Measurements from ENCODE around the gene MUC5AC.

Gene MUC5AC

DNA sequence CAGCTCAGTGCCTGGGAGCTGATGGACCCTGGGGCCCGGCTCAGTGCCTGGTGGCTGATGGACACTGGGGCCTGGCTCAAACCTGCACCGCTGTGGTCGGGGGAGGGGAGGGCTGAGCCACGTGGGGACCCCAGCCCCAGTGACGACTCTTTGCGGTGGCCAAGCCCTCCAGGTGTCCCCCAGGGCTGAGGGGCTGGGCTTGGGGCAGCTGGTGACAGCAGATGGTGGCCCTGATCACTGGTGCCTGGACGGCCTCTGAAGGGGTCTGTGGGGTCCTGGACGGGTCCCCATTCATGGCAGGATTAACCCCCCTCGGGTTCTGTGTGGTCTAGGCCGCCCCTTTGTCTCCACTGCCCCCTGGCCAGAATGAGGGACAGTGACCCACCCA lies 61.7 kb downstream of the MUC5AC start:
- no peak overlapping the region for H3K4me3 ChIP-seq (replicated peaks in 1 of 2; ENCODE audit: low read depth in 2 of 2, low read length in 2 of 2)
- no peak for DNase-seq (ENCODE audit: low read depth in 2 of 2)
- no peak for TF ChIP-seq CTCF (IDR thresholded peaks at IDR 0.05; ENCODE audit: low read depth, low read length)

- H3K4me3 ChIP-seq (replicated peaks in 1 of 2; ENCODE audit: low read depth in 2 of 2, low read length in 2 of 2) = no peak overlapping the region
- no peak for TF ChIP-seq CTCF (IDR thresholded peaks at IDR 0.05; ENCODE audit: low read depth, low read length)
- DNase-seq (ENCODE audit: low read depth in 2 of 2) = peak in 1 of 2 donors; percentile 53
These were observed 62.4 kb downstream of the MUC5AC start for GRCh38 chr11:1219834-1220815.

GRCh38 chr11:1220941-1221721 lies 63.4 kb downstream of the MUC5AC start:
- TF ChIP-seq CTCF (IDR thresholded peaks at IDR 0.05; ENCODE audit: low read depth, low read length) = no peak
- no peak for DNase-seq (ENCODE audit: low read depth in 2 of 2)
- no peak overlapping the region for H3K4me3 ChIP-seq (replicated peaks in 1 of 2; ENCODE audit: low read depth in 2 of 2, low read length in 2 of 2)

- no peak for DNase-seq (ENCODE audit: low read depth in 2 of 2)
- no peak for TF ChIP-seq CTCF (IDR thresholded peaks at IDR 0.05; ENCODE audit: low read depth, low read length)
- no peak overlapping the region for H3K4me3 ChIP-seq (replicated peaks in 1 of 2; ENCODE audit: low read depth in 2 of 2, low read length in 2 of 2)
These were observed 64.1 kb downstream of the MUC5AC start for GRCh38 chr11:1221848-1222311.

DNA sequence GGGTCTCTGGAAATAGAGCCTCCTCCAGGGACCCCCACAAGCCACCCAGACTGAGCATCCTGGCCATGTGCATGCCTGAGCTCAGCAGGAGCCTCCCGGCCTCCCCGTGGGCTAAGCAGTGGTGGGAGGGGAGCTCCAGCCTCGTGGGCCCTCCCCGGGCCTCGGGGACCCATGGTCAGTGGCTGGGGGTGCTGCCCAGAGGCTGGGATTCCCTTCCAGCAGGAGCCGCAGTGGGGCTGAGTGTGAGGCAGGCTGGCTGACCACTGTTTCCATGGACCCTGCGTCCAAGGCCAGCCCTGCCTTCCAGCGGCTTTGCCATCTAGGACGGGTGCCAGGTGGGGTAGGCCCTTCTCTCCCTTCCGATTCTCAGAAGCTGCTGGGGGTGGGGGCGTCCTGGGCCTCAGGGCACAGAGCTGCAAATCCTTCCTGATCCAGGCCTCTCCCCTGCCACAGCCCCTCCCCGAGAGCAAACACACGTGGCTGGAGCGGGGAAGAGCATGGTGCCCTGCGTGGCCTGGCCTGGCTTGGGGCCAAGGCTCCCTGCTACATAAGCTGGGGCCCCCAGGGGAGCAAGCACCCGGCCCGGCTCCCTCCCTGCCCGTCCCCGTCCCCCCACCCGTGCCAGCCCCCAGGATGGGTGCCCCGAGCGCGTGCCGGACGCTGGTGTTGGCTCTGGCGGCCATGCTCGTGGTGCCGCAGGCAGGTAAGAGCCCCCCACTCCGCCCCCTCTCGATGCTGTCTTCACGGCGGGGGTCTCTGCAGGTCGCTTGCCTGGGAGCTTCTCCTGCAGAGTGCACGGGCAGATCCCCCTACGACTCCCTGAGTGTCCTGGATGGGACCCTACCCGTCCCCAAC lies 65.0 kb downstream of the MUC5AC start, which contains the start of gene MUC5B:
MUC5B (plus strand) TSS at position 576 of the 855 bp plus-strand sequence; CDS start at position 634, 58 bp downstream.
- no peak for TF ChIP-seq CTCF (IDR thresholded peaks at IDR 0.05; ENCODE audit: low read depth, low read length)
- H3K4me3 ChIP-seq (replicated peaks in 1 of 2; ENCODE audit: low read depth in 2 of 2, low read length in 2 of 2) = no peak within 1 kb of the TSS
- DNase-seq (ENCODE audit: low read depth in 2 of 2) = peak in 1 of 2 donors; percentile 30

All from cardiac fibroblast (primary cell).